ENCODE measurements around the gene DMAC2L.
"Not testable (repeated sequence)": the region's sequence is repeated elsewhere in the genome, so short reads cannot be mapped to it uniquely, and the experiment has no call there.

- TF ChIP-seq CTCF, POLR2A (IDR thresholded peaks at IDR 0.05): not testable (repeated sequence)
Observed at GRCh38 chr14:50314098-50314497, 2.0 kb downstream of the DMAC2L start.
